GM18499 (cell line): ENCODE data around the gene HDHD3.
"Not testable (repeated sequence)": the region's sequence is repeated elsewhere in the genome, so short reads cannot be mapped to it uniquely, and the experiment has no call there.

Experiments used
- ATAC-seq: cut with Tn5 transposase; IDR thresholded peaks from one replicate; pipeline ENCODE4 v1.9.1; 2021; ENCODE audit warnings: moderate number of reproducible peaks; ENCODE audit not compliant: insufficient read depth, unreplicated experiment

Gene HDHD3

GRCh38 chr9:113368348-113368981, 8.3 kb downstream of the HDHD3 start:
- ATAC-seq = no peak

GRCh38 chr9:113365652-113366051, 11.1 kb downstream of the HDHD3 start:
- ATAC-seq = not testable (repeated sequence)

GRCh38 chr9:113364951-113365350, 11.8 kb downstream of the HDHD3 start:
- no peak for ATAC-seq

GRCh38 chr9:113363336-113363735, 13.4 kb downstream of the HDHD3 start:
- ATAC-seq = no peak

GRCh38 chr9:113361304-113362018, 15.3 kb downstream of the HDHD3 start:
- ATAC-seq = no peak

GRCh38 chr9:113360242-113360842, 16.4 kb downstream of the HDHD3 start:
- no peak for ATAC-seq

GRCh38 chr9:113359385-113359784, 17.4 kb downstream of the HDHD3 start:
- ATAC-seq = no peak

- no peak for ATAC-seq
Measured at GRCh38 chr9:113356686-113357292, 20.0 kb downstream of the HDHD3 start.

GRCh38 chr9:113355040-113355596, 21.7 kb downstream of the HDHD3 start:
- ATAC-seq = no peak

GRCh38 chr9:113352411-113352810, 24.4 kb downstream of the HDHD3 start:
- ATAC-seq = no peak

- no peak for ATAC-seq
Measured at GRCh38 chr9:113352006-113352405, 24.8 kb downstream of the HDHD3 start.

- ATAC-seq = no peak
Measured at GRCh38 chr9:113350937-113351336, 25.8 kb downstream of the HDHD3 start.

GRCh38 chr9:113350107-113350661, 26.6 kb downstream of the HDHD3 start:
- ATAC-seq = no peak

GRCh38 chr9:113349445-113350094, 27.2 kb downstream of the HDHD3 start, which contains the start of gene BSPRY:
TSS of gene BSPRY (plus strand) at chr9:113349541. CDS start at chr9:113349580, 39 bp downstream.
- no peak for ATAC-seq

GRCh38 chr9:113349066-113349444, 27.7 kb downstream of the HDHD3 start:
- ATAC-seq = no peak

- ATAC-seq = no peak
Measured at GRCh38 chr9:113348437-113348836, 28.3 kb downstream of the HDHD3 start.

GRCh38 chr9:113345671-113346070, 31.1 kb downstream of the HDHD3 start:
- ATAC-seq = no peak

- ATAC-seq = no peak
Measured at GRCh38 chr9:113345190-113345589, 31.6 kb downstream of the HDHD3 start.

- no peak for ATAC-seq
Measured at GRCh38 chr9:113343732-113344231, 33.0 kb downstream of the HDHD3 start.
